ENCODE results near the gene PFDN6.

DNA sequence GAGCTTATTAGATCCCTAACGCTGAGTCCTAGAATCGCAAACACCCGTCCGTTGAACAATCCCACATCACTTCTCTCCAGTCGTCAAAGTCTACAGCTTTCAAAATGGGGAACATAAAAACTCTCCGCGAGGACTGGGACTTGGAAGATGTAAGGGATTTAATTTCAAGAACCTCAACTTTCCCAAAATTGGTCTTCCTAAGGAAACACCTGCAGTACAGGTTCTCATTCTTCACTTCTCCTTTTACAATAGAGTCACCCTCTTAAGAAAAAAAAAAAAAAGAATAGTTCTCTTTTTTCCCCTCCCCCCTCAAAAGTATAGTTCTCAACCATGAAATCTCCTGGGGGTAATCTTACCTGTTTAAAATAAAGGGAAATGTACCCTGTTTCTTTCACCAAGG, 34.7 kb downstream of the PFDN6 start:
- TF ChIP-seq, protein P1, sequence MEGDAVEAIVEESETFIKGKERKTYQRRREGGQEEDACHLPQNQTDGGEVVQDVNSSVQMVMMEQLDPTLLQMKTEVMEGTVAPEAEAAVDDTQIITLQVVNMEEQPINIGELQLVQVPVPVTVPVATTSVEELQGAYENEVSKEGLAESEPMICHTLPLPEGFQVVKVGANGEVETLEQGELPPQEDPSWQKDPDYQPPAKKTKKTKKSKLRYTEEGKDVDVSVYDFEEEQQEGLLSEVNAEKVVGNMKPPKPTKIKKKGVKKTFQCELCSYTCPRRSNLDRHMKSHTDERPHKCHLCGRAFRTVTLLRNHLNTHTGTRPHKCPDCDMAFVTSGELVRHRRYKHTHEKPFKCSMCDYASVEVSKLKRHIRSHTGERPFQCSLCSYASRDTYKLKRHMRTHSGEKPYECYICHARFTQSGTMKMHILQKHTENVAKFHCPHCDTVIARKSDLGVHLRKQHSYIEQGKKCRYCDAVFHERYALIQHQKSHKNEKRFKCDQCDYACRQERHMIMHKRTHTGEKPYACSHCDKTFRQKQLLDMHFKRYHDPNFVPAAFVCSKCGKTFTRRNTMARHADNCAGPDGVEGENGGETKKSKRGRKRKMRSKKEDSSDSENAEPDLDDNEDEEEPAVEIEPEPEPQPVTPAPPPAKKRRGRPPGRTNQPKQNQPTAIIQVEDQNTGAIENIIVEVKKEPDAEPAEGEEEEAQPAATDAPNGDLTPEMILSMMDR (IDR thresholded peaks at IDR 0.05) = no peak
- TF ChIP-seq POLR2A (IDR thresholded peaks at IDR 0.05) = no peak

All from testis (tissue), 2 donors.